HG02973 (cell line): ENCODE data around the gene SLC26A11.
"Not testable (repeated sequence)": the region's sequence is repeated elsewhere in the genome, so short reads cannot be mapped to it uniquely, and the experiment has no call there.

Source experiments
- ATAC-seq: cut with Tn5 transposase; IDR thresholded peaks from one replicate; pipeline ENCODE4 v1.9.1; 2021; ENCODE audit warnings: moderate library complexity; ENCODE audit not compliant: unreplicated experiment

Gene SLC26A11

GRCh38 chr17:80259457-80260068 is 39.3 kb downstream of the SLC26A11 start:
- no peak for ATAC-seq

GRCh38 chr17:80260069-80260535 is 39.9 kb downstream of the SLC26A11 start:
- peak; percentile 32 for ATAC-seq

- peak; percentile 29 for ATAC-seq
Measured at GRCh38 chr17:80260791-80261158, 40.5 kb downstream of the SLC26A11 start, which contains the start of gene RNF213. Gene RNF213, plus strand, starts transcription at chr17:80260852. Its CDS starts 2,830 bp downstream, at chr17:80263682.

GRCh38 chr17:80261159-80261894 is 41.1 kb downstream of the SLC26A11 start:
- no peak for ATAC-seq

- no peak for ATAC-seq
Measured at GRCh38 chr17:80261895-80262279, 41.7 kb downstream of the SLC26A11 start.

- no peak for ATAC-seq
Measured at GRCh38 chr17:80262291-80262690, 42.1 kb downstream of the SLC26A11 start.

- ATAC-seq, result no peak
Measured at GRCh38 chr17:80262775-80263244, 42.6 kb downstream of the SLC26A11 start.

GRCh38 chr17:80263253-80264204 is 43.3 kb downstream of the SLC26A11 start:
- no peak for ATAC-seq

- no peak for ATAC-seq
Measured at GRCh38 chr17:80264205-80265075, 44.2 kb downstream of the SLC26A11 start.

- no peak for ATAC-seq
Measured at GRCh38 chr17:80265205-80266068, 45.2 kb downstream of the SLC26A11 start.

- ATAC-seq, result no peak
Measured at GRCh38 chr17:80267391-80267790, 47.2 kb downstream of the SLC26A11 start.

- ATAC-seq, result no peak
Measured at GRCh38 chr17:80268427-80268826, 48.2 kb downstream of the SLC26A11 start.

- ATAC-seq, result no peak
Measured at GRCh38 chr17:80269405-80269807, 49.2 kb downstream of the SLC26A11 start.

GRCh38 chr17:80270104-80270503 is 49.9 kb downstream of the SLC26A11 start:
- no peak for ATAC-seq

- ATAC-seq, result no peak
Measured at GRCh38 chr17:80270836-80271235, 50.6 kb downstream of the SLC26A11 start.

GRCh38 chr17:80272366-80272765 is 52.1 kb downstream of the SLC26A11 start:
- no peak for ATAC-seq

GRCh38 chr17:80274331-80274730 is 54.1 kb downstream of the SLC26A11 start:
- no peak for ATAC-seq

GRCh38 chr17:80274871-80275449 is 54.7 kb downstream of the SLC26A11 start:
- no peak for ATAC-seq

GRCh38 chr17:80275857-80276256 is 55.6 kb downstream of the SLC26A11 start:
- not testable (repeated sequence) for ATAC-seq
